DOHH2 (cell line): ENCODE results near the gene ESRRG.

Experiments
- CTCF ChIP-seq: fragments of 200-600 bp; sonication (generic); IDR thresholded peaks from one replicate; pipeline ENCODE4 v1.5.1; 2014; ENCODE audit warnings: antibody characterized with exemption, mild to moderate bottlenecking, low read depth, low read length; ENCODE audit not compliant: poor library complexity, severe bottlenecking
- EZH2phosphoT487 ChIP-seq: fragments of 200-600 bp; sonication (generic); IDR thresholded peaks from 2 replicates; pipeline ENCODE4 v1.6.1; 2017; ENCODE audit warnings: borderline replicate concordance, mild to moderate bottlenecking, antibody characterized with exemption, low read length, moderate library complexity, mixed read lengths

GRCh38 chr1:216688127-216688657, 35.0 kb downstream of the ESRRG start:
- TF ChIP-seq CTCF = no peak
- TF ChIP-seq EZH2phosphoT487 = no peak
